Fibroblast of skin of left quadriceps (primary cell): ENCODE data around the gene TCIRG1.
A peak's percentile ranks its signal among the peaks of the same experiment; 100 is the strongest.

Source experiments
- DNase-seq, 2 experiments: peaks; one replicate each; pipeline ENCODE4 v3.0.0-alpha.2; 2013; ENCODE audit warnings: low read depth in 2 of 2

Gene TCIRG1

DNA sequence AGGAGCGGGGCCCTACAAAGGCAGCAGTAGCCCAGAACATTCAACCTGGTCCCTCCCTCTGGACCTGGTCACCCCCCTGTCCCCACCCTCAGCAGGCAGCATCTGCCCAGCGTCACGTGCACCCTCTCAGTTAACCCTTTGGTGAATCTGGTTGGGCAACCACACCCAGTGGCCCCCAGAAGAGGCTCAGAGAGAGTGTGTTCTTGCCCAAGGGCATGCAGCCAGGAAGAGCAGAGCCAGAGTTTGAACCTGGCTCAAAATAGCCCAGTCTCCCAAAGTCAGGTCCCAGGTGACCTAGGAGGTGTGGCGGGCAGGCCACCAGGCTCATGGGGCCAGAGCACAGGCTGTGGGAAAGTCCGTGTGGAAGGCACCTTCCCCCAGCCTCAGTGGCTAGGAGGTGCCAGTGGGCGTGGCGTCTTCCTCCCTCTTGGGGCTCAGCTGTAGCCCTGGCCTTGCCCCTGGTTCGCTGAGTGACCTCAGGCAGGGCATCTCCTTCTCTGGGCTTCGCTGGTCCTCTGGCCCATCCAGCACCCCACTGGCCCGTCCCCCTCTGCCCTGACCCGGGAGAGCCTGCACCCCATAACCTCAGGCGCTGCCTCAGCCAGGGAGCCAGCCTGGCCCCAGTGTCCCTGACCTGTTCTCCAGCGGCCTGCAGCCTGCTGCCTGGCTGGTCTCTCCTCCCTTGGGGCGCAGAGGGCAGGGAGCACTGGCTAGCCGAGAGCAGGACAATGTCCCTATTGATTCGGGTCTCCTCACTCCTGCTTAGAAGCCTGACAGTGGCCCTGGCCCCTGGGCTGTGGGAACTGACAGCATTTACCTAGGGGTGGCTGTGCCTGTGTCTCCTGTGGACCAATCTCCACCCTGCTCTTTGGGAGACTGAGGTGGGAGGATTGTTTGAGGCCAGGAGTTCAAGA lies 21.7 kb upstream of the TCIRG1 start:
- DNase-seq, result no peak

DNA sequence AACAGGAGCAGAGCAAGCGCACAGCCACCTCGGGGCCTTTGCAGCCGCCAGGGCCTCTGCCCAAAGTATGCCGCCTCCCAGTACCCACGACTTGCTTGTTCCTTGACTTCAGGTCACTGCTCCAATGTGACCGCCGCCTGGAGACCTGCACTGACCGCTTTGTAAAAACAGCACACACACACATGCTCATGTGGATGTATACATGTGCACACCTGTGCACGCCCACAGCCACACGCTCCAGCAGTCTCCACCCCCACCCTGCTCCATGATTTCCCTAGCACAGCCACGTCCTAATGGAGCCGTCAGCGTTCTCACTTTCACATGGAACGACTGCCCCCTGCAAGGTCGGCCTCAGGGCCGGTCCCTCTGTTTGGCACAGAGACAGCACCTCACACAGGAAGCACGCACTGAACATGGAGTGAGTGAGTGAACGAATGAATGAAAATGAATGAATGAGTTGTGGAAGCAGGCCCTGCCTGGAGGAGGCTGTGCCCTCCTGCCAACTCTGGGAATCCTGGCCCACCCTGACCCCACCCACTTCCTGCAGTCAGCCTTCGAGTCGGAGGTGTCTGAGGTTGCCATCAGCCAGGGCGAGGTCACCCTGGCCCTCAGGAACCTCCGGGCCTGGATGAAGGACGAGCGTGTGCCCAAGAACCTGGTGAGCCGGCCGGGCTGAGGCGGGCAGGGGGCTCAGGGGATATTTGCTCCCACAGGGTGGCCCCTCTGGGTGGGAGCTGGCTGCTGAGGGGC lies 20.7 kb upstream of the TCIRG1 start:
- no peak for DNase-seq

DNA sequence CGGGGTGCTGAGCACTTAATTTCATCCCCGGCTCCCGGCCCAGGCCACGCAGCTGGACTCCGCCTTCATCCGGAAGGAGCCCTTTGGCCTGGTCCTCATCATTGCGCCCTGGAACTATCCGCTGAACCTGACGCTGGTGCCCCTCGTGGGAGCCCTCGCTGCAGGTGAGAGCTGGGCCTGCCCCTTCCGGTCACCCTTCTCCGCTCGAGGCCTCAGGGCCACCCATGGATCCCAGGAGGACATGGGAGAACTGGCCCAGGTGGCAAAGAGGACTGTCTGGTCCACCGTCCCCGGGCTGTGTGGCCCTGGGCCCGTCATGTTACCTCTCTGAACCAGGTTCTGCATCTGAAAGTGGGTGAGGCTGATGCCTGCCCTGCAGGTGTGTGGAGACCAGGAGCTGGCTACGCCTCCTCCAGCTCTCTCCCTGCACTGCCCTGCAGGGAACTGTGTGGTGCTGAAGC lies 20.1 kb upstream of the TCIRG1 start:
- DNase-seq, result no peak

DNA sequence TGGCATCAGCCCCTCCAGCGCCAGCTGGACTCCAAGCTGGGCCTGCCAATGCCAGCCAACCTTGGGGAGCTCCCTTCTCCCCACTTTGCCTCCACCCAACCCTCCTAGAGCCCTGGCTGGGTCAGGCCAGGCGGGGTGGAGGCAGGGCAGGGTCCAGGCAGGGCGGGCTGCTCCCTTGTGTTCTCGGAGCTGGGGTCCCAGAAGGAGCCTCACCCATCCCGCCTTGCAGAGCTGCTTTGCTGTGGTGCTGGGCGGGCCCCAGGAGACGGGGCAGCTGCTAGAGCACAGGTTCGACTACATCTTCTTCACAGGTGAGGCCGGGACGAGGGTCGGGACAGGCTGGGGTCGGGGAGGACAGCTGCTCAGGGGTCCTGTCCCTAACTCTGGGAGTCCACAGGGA lies 19.3 kb upstream of the TCIRG1 start:
- no peak for DNase-seq

DNA sequence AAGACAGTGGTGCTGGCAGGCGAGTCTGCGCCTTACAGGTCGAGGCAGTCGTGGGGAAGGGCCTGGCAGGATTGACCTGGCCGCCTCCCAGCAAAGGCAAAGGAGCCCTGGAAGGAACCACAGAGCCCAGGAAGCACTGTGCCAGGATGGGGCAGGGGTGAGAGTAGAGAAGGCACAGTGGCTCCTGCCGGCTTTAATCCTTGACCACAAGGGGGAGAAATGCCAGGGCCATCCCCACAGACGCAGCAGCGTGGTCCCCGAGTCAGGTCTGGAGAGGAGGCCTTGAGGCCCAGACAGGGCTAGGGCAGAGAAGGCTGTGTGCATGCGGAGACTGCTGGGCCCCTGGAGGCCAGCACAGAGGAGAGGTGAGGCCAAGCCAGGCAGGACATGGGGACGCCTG lies 18.2 kb upstream of the TCIRG1 start:
- no peak for DNase-seq

DNA sequence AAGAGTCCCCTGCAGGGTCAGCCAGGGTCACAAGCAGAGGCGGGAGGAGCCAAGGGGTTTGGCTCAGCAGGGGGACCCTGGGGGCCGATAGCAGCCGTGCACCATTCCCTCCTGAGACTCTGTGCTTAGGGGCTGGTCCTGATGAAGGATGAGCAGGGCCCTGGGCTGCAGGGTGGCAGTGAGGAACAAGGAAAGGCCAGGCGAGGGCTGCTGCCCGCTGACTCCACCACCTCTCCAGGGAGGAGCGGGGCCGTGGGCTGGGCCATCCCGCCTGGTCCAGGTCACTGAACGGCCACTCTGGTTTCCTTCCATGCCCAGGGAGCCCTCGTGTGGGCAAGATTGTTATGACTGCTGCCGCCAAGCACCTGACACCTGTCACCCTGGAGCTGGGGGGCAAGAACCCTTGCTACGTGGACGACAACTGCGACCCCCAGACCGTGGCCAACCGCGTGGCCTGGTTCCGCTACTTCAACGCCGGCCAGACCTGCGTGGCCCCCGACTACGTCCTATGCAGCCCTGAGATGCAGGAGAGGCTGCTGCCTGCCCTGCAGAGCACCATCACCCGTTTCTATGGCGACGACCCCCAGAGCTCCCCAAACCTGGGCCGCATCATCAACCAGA lies 17.5 kb upstream of the TCIRG1 start:
- DNase-seq, result no peak

DNA sequence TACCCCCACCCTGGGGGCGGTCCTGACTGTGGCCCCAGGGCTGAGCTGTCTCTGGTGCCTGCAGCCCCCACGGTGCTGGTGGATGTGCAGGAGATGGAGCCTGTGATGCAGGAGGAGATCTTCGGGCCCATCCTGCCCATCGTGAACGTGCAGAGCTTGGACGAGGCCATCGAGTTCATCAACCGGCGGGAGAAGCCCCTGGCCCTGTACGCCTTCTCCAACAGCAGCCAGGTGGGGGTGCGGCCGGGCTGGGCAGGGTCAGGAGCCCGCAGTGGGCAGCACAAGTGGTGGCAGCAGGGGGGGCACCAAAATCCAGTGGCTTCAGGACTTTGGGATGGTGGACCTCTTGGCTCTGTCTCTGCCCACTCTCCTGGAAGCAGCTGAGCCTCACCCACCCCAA lies 16.3 kb upstream of the TCIRG1 start:
- DNase-seq, result no peak

DNA sequence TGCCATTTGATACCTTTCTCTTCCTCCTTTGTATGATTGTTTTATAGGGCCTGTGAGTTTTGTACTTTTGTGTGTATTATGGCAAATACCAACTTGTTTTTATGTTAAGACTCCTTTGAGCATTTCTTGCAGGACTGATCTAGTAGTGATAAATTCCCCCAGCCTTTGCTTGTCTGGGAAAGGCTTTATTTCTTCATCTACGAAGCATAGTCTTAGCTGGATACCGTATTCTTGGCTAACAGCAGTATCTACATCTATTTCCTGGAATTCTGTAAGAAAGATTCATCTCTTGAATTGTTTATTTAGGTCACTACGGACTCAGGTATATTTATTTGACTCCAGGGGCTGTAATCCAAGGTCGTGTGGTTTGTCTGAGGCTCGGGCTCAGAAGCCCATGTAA lies 14.3 kb upstream of the TCIRG1 start:
- DNase-seq, result no peak

DNA sequence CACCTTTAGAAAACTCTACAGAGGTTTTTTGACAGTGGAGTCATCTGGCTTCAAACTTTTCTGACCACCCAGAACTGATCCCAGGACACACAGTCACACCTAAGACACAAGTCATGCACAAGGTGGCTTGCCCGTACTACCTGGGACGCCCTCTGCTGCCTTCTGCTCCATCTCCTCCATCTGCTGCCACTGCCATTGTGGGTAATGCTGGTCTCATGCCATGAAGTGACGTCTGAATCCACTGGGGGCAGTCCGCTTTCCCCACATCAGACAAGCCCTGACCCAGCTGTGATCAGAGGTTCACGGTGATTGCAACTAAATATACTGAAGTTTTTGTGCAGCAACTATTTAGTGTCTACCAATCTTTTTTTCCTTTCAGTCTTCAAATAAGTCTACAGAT lies 13.8 kb upstream of the TCIRG1 start:
- DNase-seq, result no peak

DNA sequence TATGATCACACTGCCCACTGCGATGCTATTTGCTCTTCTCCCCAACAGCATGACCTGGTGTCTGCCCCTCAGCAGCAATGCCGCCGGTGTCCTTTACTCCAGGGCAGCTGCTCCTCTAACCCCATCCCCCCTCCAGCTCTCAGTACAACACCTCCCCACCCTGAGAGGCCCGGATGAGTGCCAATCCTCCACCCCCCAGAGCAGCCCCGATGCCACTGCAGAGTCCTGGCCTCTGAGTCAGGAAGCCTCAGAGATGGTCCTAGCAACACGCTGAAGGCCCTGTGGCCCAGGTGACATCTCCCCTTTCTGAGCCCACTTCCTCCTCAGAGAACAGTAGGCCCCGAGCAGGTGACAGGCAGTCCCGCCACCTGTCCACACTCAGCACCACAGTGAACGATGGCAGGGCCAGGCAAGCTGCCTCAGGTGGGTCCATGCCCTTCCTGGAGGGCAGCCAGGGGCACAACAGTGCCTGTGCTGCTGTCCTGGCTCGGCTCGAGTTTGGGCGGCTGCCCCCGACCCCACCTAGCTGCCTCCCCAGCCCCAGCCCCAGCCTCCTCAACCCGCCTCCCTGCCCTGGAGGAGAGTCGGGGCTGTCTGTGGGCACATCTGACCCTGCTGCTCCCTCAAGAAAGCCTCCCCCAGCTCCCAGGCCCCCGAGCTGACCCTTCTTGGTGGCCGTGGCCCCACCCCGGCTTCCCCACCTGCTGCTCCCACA lies 12.3 kb upstream of the TCIRG1 start:
- DNase-seq, result no peak

DNA sequence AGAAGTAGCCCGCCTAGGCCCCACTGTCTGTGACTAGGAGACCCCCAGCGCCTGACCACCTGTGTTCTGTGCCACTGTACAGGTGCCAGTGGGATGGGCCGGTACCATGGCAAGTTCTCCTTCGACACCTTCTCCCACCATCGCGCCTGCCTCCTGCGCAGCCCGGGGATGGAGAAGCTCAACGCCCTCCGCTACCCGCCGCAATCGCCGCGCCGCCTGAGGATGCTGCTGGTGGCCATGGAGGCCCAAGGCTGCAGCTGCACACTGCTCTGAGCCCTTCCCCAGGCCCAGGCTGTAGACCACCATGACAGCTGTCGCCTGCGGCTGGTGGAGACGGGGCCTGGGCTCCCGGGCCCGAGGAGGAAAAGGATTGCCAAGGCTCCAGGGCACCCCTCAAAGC lies 11.2 kb upstream of the TCIRG1 start:
- no peak for DNase-seq

DNA sequence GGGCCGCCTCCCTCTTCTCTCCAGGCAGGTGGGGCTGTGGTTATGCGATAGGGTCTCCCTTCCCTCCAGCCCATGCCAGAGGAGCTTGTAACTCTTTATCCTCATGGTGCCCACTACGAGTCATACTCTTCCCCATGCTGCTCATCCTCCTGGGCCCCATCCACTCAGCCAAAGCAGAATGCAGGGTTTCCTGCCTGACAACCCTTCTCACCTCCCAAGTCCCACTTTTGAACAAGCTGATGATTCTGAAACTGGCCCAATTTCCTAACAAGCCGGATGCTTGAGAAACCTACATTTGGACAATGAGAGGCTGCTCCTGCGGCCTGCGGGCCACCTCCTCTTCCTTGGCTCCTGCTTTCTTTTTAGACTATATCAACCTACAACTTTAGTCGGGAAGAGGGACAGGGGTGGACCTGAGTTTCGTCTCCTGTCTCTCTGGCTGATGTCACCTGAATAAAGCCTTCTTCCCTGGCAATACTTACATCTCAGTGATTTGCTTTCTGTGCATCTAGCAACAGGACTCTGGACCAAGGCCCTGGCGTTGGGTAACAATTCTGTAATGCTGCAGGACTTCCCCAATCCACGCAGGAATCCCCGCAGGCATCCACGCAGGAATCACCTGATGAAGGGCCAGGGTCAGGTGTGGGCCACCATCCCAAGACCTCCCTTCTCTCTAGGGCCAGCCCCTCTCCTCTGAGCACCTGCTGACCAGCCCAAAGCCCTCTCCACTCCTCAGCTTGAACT lies 9.9 kb upstream of the TCIRG1 start:
- no peak for DNase-seq

DNA sequence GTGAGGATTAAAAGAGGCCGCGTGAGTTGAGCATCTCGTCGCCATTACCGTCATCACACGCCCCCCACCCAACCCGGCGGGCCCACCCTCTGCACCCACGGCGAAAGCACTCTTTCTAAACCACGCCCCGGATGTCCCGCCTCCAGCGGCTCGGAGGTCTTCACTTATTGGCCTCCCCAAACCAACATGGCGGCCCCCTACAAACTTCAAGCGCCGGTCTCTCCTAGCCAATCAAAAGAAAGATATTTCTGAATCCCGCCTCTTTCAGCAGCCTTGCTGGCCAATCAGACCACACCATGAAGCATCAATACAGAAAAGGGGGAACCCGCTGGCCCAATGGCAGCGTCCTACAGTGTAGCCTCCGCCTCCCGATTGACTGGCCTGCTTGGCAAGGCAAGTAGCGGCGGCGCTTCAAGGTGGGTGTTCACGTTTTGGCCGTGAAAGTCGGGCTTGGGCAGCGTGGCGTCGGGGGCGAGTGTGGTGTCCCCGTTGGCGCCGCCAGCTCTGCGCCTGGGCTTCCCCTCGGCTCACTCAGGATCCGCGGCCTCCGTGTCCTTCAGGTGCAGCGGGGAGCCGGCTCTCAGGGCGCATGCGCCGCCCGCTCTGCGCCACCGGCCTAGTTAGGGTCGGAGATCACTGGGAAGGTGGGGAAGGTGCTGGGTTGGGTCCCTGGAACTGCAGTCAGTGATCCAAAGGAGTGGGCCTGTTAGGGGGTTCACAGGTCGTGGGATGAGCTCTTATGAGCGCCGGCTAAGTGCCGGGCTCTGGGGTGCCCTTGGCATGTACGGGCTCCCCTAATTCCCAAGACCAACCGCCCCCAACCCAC lies 8.3 kb upstream of the TCIRG1 start, which contains the start of gene NDUFS8:
Gene NDUFS8, plus strand, starts transcription at position 364 of the 826 bp plus-strand sequence. CDS start 1,471 bp downstream, outside the sequence.
- peak; percentile 99 for DNase-seq

DNA sequence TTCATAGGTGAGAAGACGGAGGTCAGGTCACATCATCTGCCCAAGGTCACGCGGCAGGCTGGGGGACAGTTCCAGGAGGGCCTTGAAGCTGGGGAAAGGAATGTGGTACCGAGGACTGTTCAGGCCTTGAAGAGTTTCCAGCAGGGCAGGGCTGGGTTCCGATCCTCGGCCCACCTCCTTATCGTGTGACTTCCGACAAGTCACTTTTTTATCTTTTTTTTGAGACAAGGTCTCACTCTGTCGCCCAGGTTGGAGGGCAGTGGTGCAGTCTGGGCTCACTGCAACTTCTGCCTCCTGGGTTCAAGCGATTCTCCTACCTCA lies 7.7 kb upstream of the TCIRG1 start:
- DNase-seq, result no peak

DNA sequence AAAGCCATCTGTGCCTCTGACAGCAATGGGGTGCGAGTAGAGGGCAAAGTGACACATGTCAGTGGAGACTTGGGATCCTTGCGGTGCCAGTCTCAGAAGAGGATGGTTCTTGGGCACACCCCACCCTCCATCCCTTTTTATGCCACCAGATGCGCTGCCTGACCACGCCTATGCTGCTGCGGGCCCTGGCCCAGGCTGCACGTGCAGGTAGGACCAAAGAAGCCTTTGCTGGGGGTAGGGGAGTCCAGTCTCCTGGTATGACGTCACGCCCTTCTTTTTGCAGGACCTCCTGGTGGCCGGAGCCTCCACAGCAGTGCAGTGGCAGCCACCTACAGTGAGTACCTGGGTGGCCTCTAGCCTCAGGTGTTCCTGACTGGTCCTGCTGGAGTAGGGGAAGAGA lies 6.8 kb upstream of the TCIRG1 start:
- DNase-seq, result no peak

DNA sequence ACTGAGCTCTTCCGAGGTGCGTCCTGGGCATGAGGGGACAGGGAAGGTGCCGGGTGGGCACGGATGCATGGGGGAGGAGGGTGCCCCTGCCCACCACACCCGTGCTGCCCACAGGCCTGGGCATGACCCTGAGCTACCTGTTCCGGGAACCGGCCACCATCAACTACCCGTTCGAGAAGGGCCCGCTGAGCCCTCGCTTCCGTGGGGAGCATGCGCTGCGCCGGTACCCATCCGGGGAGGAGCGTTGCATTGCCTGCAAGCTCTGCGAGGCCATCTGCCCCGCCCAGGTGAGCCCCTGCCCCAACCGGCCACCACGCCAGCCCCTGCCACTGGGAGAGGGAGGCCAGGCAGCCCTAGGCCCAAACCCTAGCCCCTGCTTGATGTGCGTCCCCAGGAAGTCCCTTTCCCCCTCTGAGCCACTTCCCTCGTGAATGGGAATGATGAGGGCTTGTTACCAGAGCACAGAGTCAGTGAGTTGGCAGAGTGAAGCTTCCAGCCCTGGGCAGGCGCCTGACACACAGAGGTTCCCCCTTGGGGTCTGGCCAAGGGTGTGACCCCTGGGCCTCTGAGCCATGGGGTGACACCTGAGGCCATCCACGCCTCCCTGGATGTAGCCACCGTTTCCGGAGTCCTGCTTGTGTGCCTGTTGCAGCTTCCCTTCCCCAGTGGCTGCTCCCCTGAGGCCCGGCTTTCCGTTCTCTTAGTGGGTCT lies 5.7 kb upstream of the TCIRG1 start:
- DNase-seq, result no peak

DNA sequence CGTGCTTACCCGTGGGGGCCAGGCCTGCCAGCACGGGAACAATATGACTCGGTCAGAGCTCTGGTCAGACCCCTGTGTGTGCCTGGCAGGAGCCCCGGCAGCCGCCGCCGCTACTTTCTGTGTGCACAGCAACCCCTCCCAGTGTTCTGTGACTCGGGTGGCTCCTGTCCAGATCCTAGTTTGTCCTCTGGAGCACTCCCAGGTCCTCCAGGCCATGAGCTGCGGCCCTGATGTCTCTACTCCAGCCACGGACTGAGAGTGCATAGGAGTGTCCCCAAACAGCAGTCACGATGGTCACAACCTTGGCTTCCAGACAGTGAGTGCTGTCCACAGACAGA lies 5.1 kb upstream of the TCIRG1 start:
- DNase-seq, result no peak

DNA sequence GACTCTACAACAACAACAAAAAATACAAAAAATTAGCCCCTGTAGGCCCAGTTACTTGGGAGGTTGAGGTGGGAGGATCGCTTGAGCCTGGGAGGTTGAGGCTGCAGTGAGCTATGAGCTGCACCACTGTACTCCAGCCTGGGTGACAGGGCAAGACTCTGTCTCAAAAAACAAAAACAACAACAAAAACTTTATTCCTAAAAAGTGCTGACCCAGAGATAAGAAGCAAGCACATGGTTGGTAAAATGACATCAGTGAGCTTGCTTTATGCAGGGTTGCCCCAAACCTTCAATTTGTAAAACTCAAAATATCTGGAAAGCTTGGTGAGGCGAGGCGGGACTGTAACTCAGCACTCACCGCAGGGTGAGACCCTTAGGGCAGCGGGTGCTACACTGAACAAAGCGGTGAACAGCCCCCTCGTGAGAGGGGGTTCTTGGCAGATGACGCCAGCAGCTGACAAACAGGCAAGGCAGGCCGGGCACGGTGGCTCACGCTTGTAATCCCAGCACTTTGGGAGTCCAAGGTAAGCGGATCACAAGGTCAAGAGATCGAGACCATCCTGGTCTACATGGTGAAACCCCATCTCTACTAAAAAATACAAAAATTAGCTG lies 3.5 kb upstream of the TCIRG1 start:
- DNase-seq, result no peak

DNA sequence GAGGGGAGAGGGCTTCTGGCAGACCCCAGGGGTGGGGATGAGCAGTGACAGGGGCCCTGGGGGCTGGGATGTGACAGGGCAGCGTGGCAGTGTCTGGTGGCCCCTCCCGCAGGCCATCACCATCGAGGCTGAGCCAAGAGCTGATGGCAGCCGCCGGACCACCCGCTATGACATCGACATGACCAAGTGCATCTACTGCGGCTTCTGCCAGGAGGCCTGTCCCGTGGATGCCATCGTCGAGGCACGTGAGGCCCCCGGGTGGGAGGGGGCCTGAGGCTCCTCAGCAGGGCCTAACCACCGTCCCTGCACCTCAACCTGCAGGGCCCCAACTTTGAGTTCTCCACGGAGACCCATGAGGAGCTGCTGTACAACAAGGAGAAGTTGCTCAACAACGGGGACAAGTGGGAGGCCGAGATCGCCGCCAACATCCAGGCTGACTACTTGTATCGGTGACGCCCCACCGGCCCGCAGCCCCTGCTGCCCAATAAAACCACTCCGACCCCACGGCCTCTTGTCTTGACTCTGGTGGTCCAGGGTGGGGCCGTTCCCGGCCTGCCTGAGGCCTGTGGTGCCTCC lies 2.6 kb upstream of the TCIRG1 start:
- DNase-seq, result no peak
